ENCODE results near the gene TNXB. TPM values are rescaled to one million over a fixed set of nuclear protein-coding genes. Genes with fewer than 3 reads are reported as not detected.

Gene TNXB
- total and polyA plus RNA-seq, 9 of the 15 experiments (the other 6 are each of a cell fraction or from before 2014, with no cell fraction given) = 0.14 to 28.1 (median 12.4) TPM

- no peaks in the 10 kb centered on the region for H3K79me2 ChIP-seq (ENCODE audit: control insufficient read depth, insufficient read depth, low read length)
- no peaks in the 10 kb centered on the region for H4K20me1 ChIP-seq (replicated peaks; ENCODE audit: control insufficient read depth, insufficient read depth, low read length)
- intact Hi-C loops (cut with micrococcal nuclease) (loop anchor here (10.0 kb wide), 1 partner anchor 301 kb away; no protein-coding TSS in a partner anchor), in situ Hi-C loops (cut with MboI) (no loop called here)
- ATAC-seq (peak; percentile 51), DNase-seq (ENCODE audit: extremely low read depth in 1 of 4, low spot score in 3 of 4) (peak; percentile 63 to 73 (median 67)), FAIRE-seq (peak; percentile 32)
- H3K4me2 ChIP-seq (ENCODE audit: insufficient read depth, low read length) = no peak overlapping the region
- H3K27ac ChIP-seq (ENCODE audit: extremely low read depth, low read depth, low read length) = no peak overlapping the region
- H3K27me3 ChIP-seq (ENCODE audit: control insufficient read depth in 2 of 2, insufficient read depth in 2 of 2, low read length in 2 of 2) = peaks cover 0 to 4% of the 10 kb centered on the region in 2 experiments; a peak in 2 of 5 replicates
- no peak overlapping the region for H3K4me3 ChIP-seq
- peaks cover 16 to 28% of the 10 kb centered on the region in 2 experiments for H3K4me1 ChIP-seq (replicated peaks in 1 of 2; ENCODE audit: control insufficient read depth in 2 of 2, insufficient read depth in 2 of 2, low read length in 2 of 2)
- H3K36me3 ChIP-seq (ENCODE audit: control insufficient read depth, insufficient read depth, low read length) = peaks cover 31% of the 10 kb centered on the region
- no peaks in the 10 kb centered on the region for H3K9me3 ChIP-seq (replicated peaks; ENCODE audit: control insufficient read depth, insufficient read depth, low read depth, low read length)
- ChIA-PET CTCF (ENCODE audit: low intra/inter-chr PET ratio) (no interaction called here), POLR2A (interaction anchor here (0.6 to 1.7 kb wide), 5 partner anchors 10 to 27 kb away, joined by 3 to 6 read pairs (median 4); partner anchors contain the start of gene ATF6B)
- 51% methylated on average over 9 of the region's 9 CpGs for WGBS (ENCODE audit: insufficient coverage, low coverage, missing lambda C conversion rate)
- H3K9ac ChIP-seq (ENCODE audit: insufficient read depth in 1 of 2, low read depth in 2 of 2, low read length in 2 of 2) = peak overlapping the region in 1 of 2 experiments; percentile 57; a peak in 2 of 4 replicates
- BruUV-seq (replicated peaks) = no TSS peak
- peaks cover 3% of the 10 kb centered on the region for H3K9me1 ChIP-seq (ENCODE audit: control insufficient read depth, insufficient read depth, low read length)
- no peak overlapping the region for H2AFZ ChIP-seq (ENCODE audit: low read depth, low read length)
- TF ChIP-seq GABPB1 (CRISPR knock-in tag; IDR thresholded peaks at IDR 0.05) (0 out of 2 replicates have a peak, but pooled peaks have one; percentile 25), JUN (IDR thresholded peaks at IDR 0.05; ENCODE audit: borderline replicate concordance, low read depth, low read length) (peak; percentile 31; the same call in 1 of the 2 replicates), JUN (CRISPR knock-in tag; IDR thresholded peaks at IDR 0.05; ENCODE audit: borderline replicate concordance) (no peak), ZNF445 (CRISPR knock-in tag; IDR thresholded peaks at IDR 0.05; ENCODE audit: low read depth) (no peak), ILK (tag; IDR thresholded peaks at IDR 0.05; ENCODE audit: borderline replicate concordance, low read depth) (no peak), POLR2AphosphoS5 (IDR thresholded peaks at IDR 0.05; ENCODE audit: control insufficient read depth, insufficient read depth, low read depth, low read length) (0 out of 2 replicates have a peak, but pooled peaks have one; percentile 10), REST (IDR thresholded peaks at IDR 0.05; ENCODE audit: borderline replicate concordance) (peak; percentile 57; the same call in 1 of the 2 replicates), REST (CRISPR knock-in tag; IDR thresholded peaks at IDR 0.05; ENCODE audit: low read depth) (no peak), E2F3 (CRISPR knock-in tag; IDR thresholded peaks at IDR 0.05) (no peak), KDM1A (IDR thresholded peaks at IDR 0.05) (peak; percentile 14 to 62; a peak in 2 of 4 replicates), MEIS2 (IDR thresholded peaks at IDR 0.05; ENCODE audit: partially characterized antibody) (peak; percentile 59), CSDE1 (IDR thresholded peaks at IDR 0.05) (0 out of 4 replicates have a peak, but pooled peaks of 1 of the 2 experiments have one; percentile 65), POLR2B (IDR thresholded peaks at IDR 0.05; ENCODE audit: low read depth, partially characterized antibody) (peak; percentile 35)
Observed at GRCh38 chr6:32113386-32114352, 4.5 kb upstream of the TNXB start.

Measured in K562 (cell line).